ENCODE data around the gene GALNT13.

DNA sequence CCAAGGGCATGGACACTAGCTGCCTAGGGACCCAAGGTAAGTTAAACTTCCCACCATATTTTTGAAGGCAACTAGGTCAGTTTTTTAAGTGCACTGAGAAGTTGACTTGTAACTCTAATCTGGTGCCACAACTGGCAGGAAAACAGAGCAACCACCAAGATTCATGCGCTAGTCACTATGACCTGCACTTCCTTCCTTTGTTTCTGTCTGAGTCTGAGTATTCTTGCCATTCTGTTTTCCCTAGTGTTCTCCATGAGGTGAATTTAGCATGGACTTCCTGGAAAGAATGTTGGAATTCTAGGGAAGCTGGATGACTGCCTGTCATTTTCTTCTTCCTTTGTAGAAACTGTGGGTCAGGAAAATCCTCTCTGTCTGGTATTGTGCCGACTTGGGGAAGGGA, 249.0 kb downstream of the GALNT13 start:
- TF ChIP-seq, protein P1, sequence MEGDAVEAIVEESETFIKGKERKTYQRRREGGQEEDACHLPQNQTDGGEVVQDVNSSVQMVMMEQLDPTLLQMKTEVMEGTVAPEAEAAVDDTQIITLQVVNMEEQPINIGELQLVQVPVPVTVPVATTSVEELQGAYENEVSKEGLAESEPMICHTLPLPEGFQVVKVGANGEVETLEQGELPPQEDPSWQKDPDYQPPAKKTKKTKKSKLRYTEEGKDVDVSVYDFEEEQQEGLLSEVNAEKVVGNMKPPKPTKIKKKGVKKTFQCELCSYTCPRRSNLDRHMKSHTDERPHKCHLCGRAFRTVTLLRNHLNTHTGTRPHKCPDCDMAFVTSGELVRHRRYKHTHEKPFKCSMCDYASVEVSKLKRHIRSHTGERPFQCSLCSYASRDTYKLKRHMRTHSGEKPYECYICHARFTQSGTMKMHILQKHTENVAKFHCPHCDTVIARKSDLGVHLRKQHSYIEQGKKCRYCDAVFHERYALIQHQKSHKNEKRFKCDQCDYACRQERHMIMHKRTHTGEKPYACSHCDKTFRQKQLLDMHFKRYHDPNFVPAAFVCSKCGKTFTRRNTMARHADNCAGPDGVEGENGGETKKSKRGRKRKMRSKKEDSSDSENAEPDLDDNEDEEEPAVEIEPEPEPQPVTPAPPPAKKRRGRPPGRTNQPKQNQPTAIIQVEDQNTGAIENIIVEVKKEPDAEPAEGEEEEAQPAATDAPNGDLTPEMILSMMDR (conservative IDR thresholded peaks at IDR 0.05; ENCODE audit: low read length) = no peak
- no peak for TF ChIP-seq EZH2phosphoT487 (IDR thresholded peaks at IDR 0.05; ENCODE audit: borderline replicate concordance, low read depth, low read length)

All from OCI-LY7 (cell line).